Endothelial cell of umbilical vein (primary cell): ENCODE results near the gene TUBG2.

Experiments used
- EZH2 ChIP-seq: IDR thresholded peaks from 2 replicates; pipeline ENCODE4 v1.6.1; 2012; ENCODE audit warnings: borderline replicate concordance, low read depth, mild to moderate bottlenecking, moderate library complexity, low read length, inconsistent platforms; ENCODE audit not compliant: severe bottlenecking
- GATA2 ChIP-seq: IDR thresholded peaks from 2 replicates; pipeline ENCODE4 v1.7.0; 2011; ENCODE audit warnings: low read depth, mild to moderate bottlenecking, moderate library complexity, mixed read lengths, low read length; ENCODE audit not compliant: insufficient read length, insufficient read depth
- POLR2A ChIP-seq: IDR thresholded peaks from 2 replicates; pipeline ENCODE4 v1.6.1; 2012; ENCODE audit warnings: low read depth, mild to moderate bottlenecking, control low read depth, low read length
- POLR2AphosphoS5 ChIP-seq: IDR thresholded peaks from 2 replicates; pipeline ENCODE4 v1.6.1; 2012; ENCODE audit warnings: low read depth, mild to moderate bottlenecking, control low read depth, low read length, moderate library complexity; ENCODE audit not compliant: insufficient read depth
- TF ChIP-seq, protein P1 (sequence below): IDR thresholded peaks from 2 replicates; pipeline ENCODE4 v1.6.1; 2011; ENCODE audit not compliant: insufficient read depth, insufficient read length
- TF ChIP-seq, protein P2 (sequence below), 2 donors: IDR thresholded peaks; 1 replicate in 1 of 2; 2 replicates in 1 of 2; pipeline ENCODE4 v1.5.1; 2011; ENCODE audit warnings: low read length in 2 of 2, mild to moderate bottlenecking in 2 of 2, moderate library complexity in 2 of 2, control low read depth in 1 of 2, inconsistent platforms in 1 of 2, low read depth in 1 of 2; ENCODE audit not compliant: insufficient read depth in 1 of 2; ENCODE audit errors: extremely low read depth in 1 of 2

DNA sequence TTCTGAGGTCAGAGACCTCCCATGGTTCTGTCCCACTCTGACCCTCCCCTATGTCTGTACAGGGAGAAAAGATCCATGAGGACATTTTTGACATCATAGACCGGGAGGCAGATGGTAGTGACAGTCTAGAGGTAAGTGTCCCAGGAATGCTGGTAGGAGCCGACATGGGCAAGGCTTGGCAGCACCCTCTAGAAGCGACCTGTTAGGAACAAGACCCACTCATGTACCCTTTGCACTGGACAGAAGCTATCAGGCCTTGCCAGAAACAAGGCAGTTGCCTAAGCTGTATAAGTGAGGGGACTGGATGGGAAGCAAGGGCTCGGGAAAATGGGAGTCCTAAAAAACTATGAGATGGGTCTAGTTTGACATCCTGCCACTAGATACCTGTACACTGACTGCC lies 47.1 kb upstream of the TUBG2 start:
- no peak for TF ChIP-seq EZH2
- TF ChIP-seq, protein P1, sequence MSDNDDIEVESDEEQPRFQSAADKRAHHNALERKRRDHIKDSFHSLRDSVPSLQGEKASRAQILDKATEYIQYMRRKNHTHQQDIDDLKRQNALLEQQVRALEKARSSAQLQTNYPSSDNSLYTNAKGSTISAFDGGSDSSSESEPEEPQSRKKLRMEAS, result no peak
- TF ChIP-seq, protein P2, sequence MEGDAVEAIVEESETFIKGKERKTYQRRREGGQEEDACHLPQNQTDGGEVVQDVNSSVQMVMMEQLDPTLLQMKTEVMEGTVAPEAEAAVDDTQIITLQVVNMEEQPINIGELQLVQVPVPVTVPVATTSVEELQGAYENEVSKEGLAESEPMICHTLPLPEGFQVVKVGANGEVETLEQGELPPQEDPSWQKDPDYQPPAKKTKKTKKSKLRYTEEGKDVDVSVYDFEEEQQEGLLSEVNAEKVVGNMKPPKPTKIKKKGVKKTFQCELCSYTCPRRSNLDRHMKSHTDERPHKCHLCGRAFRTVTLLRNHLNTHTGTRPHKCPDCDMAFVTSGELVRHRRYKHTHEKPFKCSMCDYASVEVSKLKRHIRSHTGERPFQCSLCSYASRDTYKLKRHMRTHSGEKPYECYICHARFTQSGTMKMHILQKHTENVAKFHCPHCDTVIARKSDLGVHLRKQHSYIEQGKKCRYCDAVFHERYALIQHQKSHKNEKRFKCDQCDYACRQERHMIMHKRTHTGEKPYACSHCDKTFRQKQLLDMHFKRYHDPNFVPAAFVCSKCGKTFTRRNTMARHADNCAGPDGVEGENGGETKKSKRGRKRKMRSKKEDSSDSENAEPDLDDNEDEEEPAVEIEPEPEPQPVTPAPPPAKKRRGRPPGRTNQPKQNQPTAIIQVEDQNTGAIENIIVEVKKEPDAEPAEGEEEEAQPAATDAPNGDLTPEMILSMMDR (IDR thresholded peaks at IDR 0.05; ENCODE audit: extremely low read depth in 1 of 2, insufficient read depth in 1 of 2, low read depth in 1 of 2, low read length in 2 of 2), result no peak
- TF ChIP-seq POLR2AphosphoS5, result no peak
- no peak for TF ChIP-seq POLR2A
- TF ChIP-seq GATA2, result no peak
